NCI-H82 (cell line): ENCODE data around the gene ASIC3.
"Not testable (repeated sequence)": the region's sequence is repeated elsewhere in the genome, so short reads cannot be mapped to it uniquely, and the experiment has no call there.

Experiments
- DNase-seq: peaks from one replicate; lab custom pipeline; 2025; lab: John Stamatoyannopoulos, UW

Gene ASIC3

DNA sequence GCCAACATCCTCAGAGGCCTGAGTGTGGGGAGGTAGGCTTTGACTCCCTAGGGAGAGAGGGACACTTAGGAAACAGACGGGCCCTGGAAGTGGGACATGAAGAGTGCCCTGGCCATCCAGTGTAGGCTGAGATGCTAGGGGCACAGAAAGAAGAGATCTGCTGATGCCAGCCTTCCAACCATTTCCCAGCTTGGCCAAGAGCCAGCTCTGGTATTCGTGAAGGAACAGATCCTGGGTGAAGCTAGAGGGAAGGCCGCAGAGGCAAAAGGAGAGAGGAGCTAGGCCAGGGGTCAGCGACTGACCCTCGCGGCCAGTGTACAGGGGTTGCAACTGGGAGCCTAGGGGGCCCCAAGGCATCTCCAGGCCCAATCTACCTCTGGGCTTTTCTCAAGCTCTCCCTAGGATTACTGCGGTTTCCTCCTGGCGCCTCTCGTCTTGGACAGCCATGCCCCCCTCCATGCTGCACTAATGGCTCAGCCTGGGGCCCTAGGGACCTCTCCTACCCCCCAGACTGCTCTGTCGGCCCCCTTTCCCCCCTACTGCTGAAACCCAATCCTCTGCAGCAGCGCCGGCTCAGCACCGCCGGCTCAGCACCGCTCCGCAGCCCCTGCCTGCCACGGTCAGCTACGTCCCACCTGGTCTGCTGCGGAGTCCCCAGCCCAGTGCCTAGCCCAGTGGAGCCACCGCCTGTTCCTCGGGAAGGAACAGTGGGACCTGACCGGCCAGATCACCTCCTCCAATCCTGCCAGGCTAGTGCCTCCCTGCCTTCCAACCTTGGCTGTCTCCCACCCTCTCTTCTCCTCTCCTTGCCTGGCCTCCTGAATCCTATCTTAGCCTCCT, at the start of gene ASIC3:
ASIC3 (plus strand) TSS at position 556 of the 840 bp plus-strand sequence. CDS start 355 bp downstream, outside the sequence.
- DNase-seq, result peak; percentile 48

DNA sequence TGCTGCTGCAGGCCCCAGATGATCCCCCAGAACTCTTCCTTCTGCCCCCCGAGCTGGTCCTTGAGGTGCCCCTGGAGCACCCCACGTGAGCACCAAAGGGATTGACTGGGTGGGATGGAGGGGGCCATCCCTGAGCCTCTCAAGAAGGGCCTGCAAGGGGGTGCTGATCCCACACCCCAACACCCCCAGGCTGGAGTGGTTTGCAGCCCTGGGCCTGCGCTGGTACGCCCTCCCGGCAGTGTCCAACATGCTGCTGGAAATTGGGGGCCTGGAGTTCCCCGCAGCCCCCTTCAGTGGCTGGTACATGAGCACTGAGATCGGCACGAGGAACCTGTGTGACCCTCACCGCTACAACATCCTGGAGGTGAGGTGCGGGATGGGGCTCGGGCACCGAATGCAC, 49.3 kb upstream of the ASIC3 start:
- no peak for DNase-seq

DNA sequence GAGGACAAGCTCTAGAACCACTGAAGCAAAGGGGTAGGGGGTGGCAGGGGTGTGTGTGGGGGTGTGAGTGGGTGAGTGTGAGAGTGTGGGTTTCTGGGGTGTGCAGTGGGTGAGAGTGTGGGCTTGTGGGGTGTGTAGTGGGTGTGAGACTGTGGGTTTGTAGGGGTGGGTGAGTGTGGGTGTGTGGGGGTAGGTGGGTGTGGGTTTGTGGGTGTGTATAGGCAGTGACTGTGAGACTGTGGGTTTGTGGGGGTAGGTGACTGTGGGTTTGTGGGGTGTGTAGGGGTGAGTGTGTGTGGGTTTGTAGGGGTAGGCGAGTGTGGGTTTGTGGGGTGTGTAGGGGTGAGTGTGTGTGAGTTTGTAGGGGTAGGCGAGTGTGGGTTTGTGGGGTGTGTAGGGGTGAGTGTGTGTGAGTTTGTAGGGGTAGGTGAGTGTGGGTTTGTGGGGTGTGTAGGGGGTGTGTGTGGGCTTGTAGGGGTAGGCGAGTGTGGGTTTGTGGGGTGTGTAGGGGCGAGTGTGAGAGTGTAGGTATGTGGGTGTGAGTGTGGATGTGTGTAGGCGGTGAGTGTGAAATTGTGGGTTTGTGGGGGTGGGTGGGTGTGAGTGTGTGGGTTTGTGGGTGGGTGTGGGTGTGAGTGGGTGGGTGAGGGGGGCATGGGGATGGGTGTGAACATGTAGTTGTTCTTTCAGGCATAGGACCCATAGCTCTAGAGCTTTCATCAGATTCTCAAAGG, 48.7 kb upstream of the ASIC3 start:
- DNase-seq, result no peak

- DNase-seq, result no peak
Measured at GRCh38 chr7:151000897-151001495, 47.3 kb upstream of the ASIC3 start.

GRCh38 chr7:151001546-151001945, 46.8 kb upstream of the ASIC3 start:
- DNase-seq, result no peak

DNA sequence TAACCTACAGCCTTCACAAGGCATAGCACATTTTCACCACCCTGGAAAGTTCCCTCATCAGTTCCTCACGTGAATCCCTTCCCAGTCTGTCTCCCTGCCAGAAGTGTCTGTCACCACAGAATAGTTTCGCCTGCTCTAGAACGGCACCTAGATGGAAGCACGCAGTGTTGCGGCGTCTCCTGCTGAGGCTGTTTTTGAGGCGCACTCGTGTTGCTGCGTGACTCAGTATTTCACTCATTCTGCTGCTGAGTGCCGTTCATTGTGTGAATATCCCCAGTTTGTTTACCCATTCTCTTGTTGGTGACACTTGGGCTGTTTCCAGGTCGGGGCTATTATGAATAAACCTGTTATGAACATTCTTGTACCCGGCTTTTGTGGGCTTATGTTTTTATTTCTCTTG, 44.8 kb upstream of the ASIC3 start:
- no peak for DNase-seq

GRCh38 chr7:151005566-151005965, 42.8 kb upstream of the ASIC3 start:
- DNase-seq, result no peak

GRCh38 chr7:151006590-151007300, 41.6 kb upstream of the ASIC3 start:
- no peak for DNase-seq

DNA sequence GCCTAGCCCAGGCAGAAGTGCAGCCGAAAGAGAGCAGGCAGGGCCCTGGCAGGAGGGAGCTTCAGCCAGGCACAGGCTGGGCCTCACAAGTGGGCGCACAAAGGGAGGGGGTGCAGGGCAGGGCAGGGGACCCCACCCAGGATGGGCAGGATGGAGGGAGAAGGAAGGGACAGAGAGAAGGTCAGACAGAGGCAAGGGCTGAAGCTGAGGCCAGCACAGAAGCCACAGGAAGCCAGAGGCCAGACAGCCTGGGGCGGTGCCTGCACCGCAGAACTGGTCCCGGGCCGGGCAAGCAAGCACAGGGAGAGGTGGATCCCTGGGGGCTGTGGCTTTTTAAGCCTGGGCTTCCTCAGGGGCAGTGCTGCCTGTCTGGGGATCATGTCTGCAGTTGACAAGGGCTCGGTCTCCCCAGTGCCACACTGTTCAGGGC, 40.8 kb upstream of the ASIC3 start:
- no peak for DNase-seq

DNA sequence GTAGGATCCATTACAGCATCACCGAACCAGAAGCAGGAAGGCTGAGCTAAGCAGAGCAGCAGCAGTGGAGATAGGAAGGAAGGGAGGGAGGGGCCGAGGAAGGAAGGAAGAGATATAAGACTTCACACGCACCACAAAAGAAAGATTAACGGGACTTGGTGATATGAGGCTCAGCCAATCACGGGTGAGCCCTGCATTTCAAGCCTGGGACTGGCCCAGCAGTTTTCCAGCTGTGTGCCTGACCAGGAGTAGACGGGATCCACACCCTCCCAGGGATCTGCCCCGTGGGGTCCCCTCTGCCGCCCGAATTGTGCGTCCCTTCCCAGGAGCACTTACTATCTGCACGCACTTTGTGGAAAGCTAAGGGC, 40.2 kb upstream of the ASIC3 start:
- no peak for DNase-seq

DNA sequence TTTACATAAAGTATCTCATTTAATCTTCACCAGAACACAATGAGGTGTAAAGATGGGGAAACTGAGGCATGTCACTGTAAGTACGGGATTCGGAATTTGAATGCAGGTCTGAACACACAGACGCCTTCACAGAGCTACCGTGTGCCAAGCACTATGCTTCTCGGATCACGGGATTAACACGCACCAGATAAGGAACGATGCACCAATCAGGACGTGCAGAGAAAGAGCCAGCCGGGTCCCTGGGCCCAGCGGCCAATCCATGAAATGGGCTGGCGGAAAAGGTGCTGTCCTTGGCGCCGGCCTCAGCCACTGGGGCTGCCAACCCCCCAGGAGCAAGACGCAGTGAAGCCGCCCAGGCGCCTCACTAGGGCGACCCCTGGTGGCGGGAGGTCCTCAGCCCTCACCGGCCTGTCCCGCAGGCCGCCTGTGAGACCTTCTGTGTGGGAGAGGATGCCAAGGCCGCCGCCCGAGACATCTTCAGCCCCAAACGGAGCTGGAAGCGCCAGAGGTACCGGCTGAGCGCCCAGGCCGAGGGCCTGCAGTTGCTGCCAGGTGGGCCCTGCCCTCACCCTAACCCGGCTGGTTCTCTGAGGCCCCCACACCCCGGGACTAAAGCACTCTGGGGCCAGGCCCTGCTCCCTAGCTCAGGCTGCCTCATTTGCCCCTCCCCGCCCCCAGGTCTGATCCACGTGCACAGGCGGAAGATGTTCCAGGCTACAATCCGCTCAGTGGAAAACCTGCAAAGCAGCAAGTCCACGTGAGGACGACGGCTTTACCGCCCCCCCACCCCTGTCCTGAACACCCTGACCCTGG, 39.6 kb upstream of the ASIC3 start:
- no peak for DNase-seq

DNA sequence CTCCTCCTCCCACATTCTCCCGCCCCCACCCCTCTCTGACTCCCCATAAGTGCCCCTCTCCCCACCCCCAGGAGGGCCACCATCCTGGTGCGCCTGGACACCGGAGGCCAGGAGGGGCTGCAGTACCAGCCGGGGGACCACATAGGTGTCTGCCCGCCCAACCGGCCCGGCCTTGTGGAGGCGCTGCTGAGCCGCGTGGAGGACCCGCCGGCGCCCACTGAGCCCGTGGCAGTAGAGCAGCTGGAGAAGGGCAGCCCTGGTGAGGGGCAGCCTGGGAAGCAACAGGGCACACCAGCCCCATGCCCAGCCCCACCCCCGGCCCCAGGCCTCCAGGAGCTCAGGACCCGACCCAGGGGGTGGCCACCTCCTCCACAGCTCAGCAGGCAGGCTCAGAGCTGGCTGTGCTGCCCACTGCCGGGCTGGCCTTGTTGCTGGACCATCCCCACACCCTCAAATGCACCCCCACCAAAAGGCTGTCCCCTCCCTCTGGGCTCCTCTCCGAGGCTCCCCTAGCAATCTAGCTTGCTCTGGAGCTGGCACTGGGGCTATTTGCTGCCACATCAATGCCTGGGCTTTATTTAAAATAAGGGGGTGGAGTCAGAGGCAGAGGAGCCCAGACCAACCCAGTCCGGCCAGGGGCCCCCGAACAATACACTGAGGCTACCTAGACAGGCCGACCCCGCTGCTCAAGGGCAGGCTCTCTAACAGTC, 38.8 kb upstream of the ASIC3 start:
- no peak for DNase-seq

- no peak for DNase-seq
Measured at GRCh38 chr7:151010037-151010306, 38.4 kb upstream of the ASIC3 start.

GRCh38 chr7:151010307-151011096, 37.8 kb upstream of the ASIC3 start:
- peak; percentile 55 for DNase-seq

DNA sequence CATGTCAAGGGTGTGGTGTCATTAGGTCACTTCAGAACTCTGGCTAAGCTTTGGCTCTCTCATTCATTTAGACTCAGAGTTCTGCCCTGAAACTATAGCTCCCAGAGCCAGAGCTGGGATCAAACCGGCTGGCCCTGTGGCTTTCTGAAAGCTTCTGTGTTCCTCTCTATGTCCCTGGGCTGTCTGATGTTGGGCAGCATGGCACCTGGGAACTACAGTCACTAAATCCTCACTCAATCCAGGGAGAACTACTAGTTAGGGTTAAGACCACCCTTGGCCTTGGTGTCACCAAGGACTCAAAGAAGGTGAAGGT, 37.3 kb upstream of the ASIC3 start:
- no peak for DNase-seq

DNA sequence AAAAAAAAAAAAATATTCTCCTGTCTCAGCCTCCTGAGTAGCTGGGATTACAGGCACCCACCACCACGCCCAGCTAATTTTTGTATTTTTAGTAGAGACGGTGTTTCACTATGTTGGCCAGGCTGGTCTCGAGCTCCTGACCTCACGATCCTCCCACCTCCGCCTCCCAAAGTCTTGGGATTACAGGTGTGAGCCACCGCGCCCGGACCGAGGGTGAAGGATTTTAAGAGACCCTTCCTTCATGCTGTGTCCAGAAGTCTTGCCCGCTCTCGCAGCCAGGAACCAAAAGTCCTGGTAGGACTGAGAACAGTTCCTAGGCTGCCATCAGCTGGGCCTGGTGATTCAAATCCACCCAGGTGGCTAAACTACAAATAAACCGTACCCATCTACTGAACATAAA, 36.7 kb upstream of the ASIC3 start:
- DNase-seq, result not testable (repeated sequence)

- DNase-seq, result no peak
Measured at GRCh38 chr7:151012031-151012692, 36.2 kb upstream of the ASIC3 start.

GRCh38 chr7:151012911-151013347, 35.4 kb upstream of the ASIC3 start:
- peak; percentile 85 for DNase-seq

GRCh38 chr7:151013356-151013732, 35.0 kb upstream of the ASIC3 start:
- peak; percentile 77 for DNase-seq
